Gastroesophageal sphincter (tissue), 4 donors: Measurements from ENCODE around the gene CDH23. TPM values are rescaled to one million over a fixed set of nuclear protein-coding genes. Genes with fewer than 3 reads are reported as not detected.

Experiments used
- ATAC-seq: fragments of 150-250 bp; one replicate; pipeline ENCODE4 v1.9.1; 2016; ENCODE audit warnings: mild to moderate bottlenecking, moderate library complexity
- H3K27ac ChIP-seq, 4 donors: fragments of 200-600 bp; sonication (generic) in 3 of 4; 1 replicate in 3 of 4; 2 replicates in 1 of 4; pipeline ENCODE4 v1.5.1; 2016 to 2019
- H3K27me3 ChIP-seq: fragments of 200-600 bp; sonication (generic); one replicate; pipeline ENCODE4 v1.5.1; 2019
- H3K36me3 ChIP-seq, 2 donors: fragments of 200-600 bp; sonication (generic); one replicate each; pipeline ENCODE4 v1.5.1; 2019; ENCODE audit warnings: control low read depth in 1 of 2
- H3K4me1 ChIP-seq, 3 donors: fragments of 200-600 bp; sonication (generic); 1 replicate in 2 of 3; 2 replicates in 1 of 3; pipeline ENCODE4 v1.5.1; 2016 to 2019; ENCODE audit warnings: control low read depth in 2 of 3
- H3K4me3 ChIP-seq, 2 donors: fragments of 200-600 bp; sonication (generic); one replicate each; pipeline ENCODE4 v1.5.1; 2019; ENCODE audit warnings: mild to moderate bottlenecking in 1 of 2, moderate library complexity in 1 of 2
- H3K9me3 ChIP-seq, 3 donors: fragments of 200-600 bp; sonication (generic); one replicate each; pipeline ENCODE4 v1.5.1; 2017 to 2019; ENCODE audit warnings: control low read depth in 2 of 3
- CTCF ChIP-seq, 4 experiments: fragments of 200-600 bp in 2 of 4; fragments of 450-650 bp in 2 of 4; sonication (generic) in 1 of 4; IDR thresholded peaks; one replicate each; pipeline ENCODE4 v1.5.1; 2017 to 2019; ENCODE audit warnings: antibody characterized with exemption in 4 of 4, mild to moderate bottlenecking in 2 of 4, moderate library complexity in 2 of 4
- EP300 ChIP-seq: sonication (generic); formaldehyde crosslinking; IDR thresholded peaks from one replicate; pipeline ENCODE4 v1.6.1; 2017; ENCODE audit warnings: antibody characterized with exemption, mild to moderate bottlenecking
- POLR2A ChIP-seq, 2 donors: fragments of 450-650 bp; IDR thresholded peaks; one replicate each; pipeline ENCODE4 v1.6.1; 2017; ENCODE audit warnings: antibody characterized with exemption in 2 of 2, mild to moderate bottlenecking in 2 of 2, moderate library complexity in 1 of 2
- POLR2AphosphoS5 ChIP-seq: sonication (generic); formaldehyde crosslinking; IDR thresholded peaks from one replicate; pipeline ENCODE4 v1.6.1; 2017; ENCODE audit warnings: antibody characterized with exemption
- WGBS, 2 donors: methylation state at CpG; one replicate each; pipeline ENCODE4 v1.1.5; 2018; ENCODE audit warnings: low coverage in 1 of 2; 5-methylcytosine and 5-hydroxymethylcytosine counted together
- total RNA-seq, 4 donors: library from RNA; depleted of rRNA; stranded (reverse); fragments of >200 nt; gene quantifications; one replicate each; pipeline ENCODE4 v1.1.0, GENCODE V29; 2016

The CDH23 gene
- total RNA-seq, 4 donors from 2014 or later = 5.1 to 33.5 (median 16.2) TPM

- no peak for TF ChIP-seq CTCF (IDR thresholded peaks at IDR 0.05)
- no peak for TF ChIP-seq POLR2A (IDR thresholded peaks at IDR 0.05)
- TF ChIP-seq EP300 = no peak
- no peak for TF ChIP-seq POLR2AphosphoS5
- no peak overlapping the region for H3K27ac ChIP-seq
- H3K36me3 ChIP-seq = no peaks in the 10 kb centered on the region
- 80% methylated on average over 2 of the region's 3 CpGs; no CpG with 5 or more reads in 1 of the 2 donors for WGBS, 2 donors
- no peaks in the 10 kb centered on the region for H3K27me3 ChIP-seq
- ATAC-seq = no peak
- H3K4me1 ChIP-seq = peaks cover 0 to 2% (median 0%) of the 10 kb centered on the region in 3 donors
- H3K4me3 ChIP-seq = no peak overlapping the region
- no peaks in the 10 kb centered on the region for H3K9me3 ChIP-seq
Observed at GRCh38 chr10:71581376-71581775, 184.7 kb downstream of the CDH23 start.

DNA sequence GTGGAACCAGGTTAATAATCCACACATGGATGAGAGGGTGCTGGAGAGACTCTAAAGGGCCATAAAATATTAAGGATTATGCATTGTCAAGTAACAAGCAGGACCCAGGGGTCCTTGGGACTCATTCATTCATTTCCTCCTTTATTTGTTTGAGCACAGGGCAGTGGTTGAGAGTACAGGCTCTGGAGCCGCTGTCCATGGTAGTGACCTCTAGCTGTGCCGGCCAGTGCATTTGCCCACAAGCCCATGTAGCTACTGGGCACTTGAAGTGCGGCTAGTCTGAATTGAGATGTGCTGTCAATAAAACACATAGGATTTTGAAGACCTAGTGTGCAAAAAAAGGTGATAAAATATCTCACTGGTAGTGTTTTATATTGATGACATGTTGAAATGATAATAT lies 185.3 kb downstream of the CDH23 start:
- Histone ChIP-seq H3K27me3 (no peaks in the 10 kb centered on the region), H3K36me3 (no peaks in the 10 kb centered on the region), H3K27ac (no peak overlapping the region), H3K4me1 (no peaks in the 10 kb centered on the region), H3K9me3 (no peaks in the 10 kb centered on the region), H3K4me3 (no peak overlapping the region)
- no peak for ATAC-seq
- 47 to 62% methylated on average over 3 of the region's 3 CpGs for WGBS, 2 donors
- TF ChIP-seq CTCF (IDR thresholded peaks at IDR 0.05) (no peak), EP300 (no peak)

- no peak for TF ChIP-seq EP300
- no peak for TF ChIP-seq POLR2A (IDR thresholded peaks at IDR 0.05)
- TF ChIP-seq POLR2AphosphoS5 = no peak
- no peak for TF ChIP-seq CTCF (IDR thresholded peaks at IDR 0.05)
- 71 to 94% methylated on average over 3 to 11 of the region's 21 CpGs for WGBS, 2 donors
- Histone ChIP-seq H3K36me3 (no peaks in the 10 kb centered on the region), H3K4me1 (no peaks in the 10 kb centered on the region), H3K27me3 (no peaks in the 10 kb centered on the region), H3K9me3 (no peaks in the 10 kb centered on the region), H3K4me3 (no peak overlapping the region), H3K27ac (no peak overlapping the region)
- no peak for ATAC-seq
Observed at GRCh38 chr10:71582506-71583475, 186.1 kb downstream of the CDH23 start.

- WGBS, 2 donors = 60 to 77% methylated on average over 3 to 4 of the region's 5 CpGs
- Histone ChIP-seq H3K9me3 (no peaks in the 10 kb centered on the region), H3K27me3 (no peaks in the 10 kb centered on the region), H3K36me3 (no peaks in the 10 kb centered on the region), H3K27ac (no peak overlapping the region), H3K4me3 (no peak overlapping the region), H3K4me1 (no peaks in the 10 kb centered on the region)
- ATAC-seq = no peak
- no peak for TF ChIP-seq POLR2A (IDR thresholded peaks at IDR 0.05)
- no peak for TF ChIP-seq CTCF (IDR thresholded peaks at IDR 0.05)
- no peak for TF ChIP-seq EP300
- no peak for TF ChIP-seq POLR2AphosphoS5
Observed at GRCh38 chr10:71584461-71584860, 187.7 kb downstream of the CDH23 start.
